HepG2 (cell line): ENCODE measurements around the gene PXMP4. TPM values are rescaled to one million over a fixed set of nuclear protein-coding genes. Genes with fewer than 3 reads are reported as not detected.

ENCODE experiments used
- ATF3 ChIP-seq: sonication (generic); formaldehyde crosslinking; IDR thresholded peaks from 2 replicates; pipeline ENCODE4 v1.4.0; 2020; ENCODE audit warnings: missing genetic modification reagents
- CEBPB ChIP-seq: IDR thresholded peaks from 2 replicates; pipeline ENCODE4 v1.6.1; 2011; ENCODE audit warnings: low read depth, low read length, improper control_type of control experiment, borderline replicate concordance
- CSRNP1 ChIP-seq: sonication (generic); formaldehyde crosslinking; IDR thresholded peaks from 2 replicates; pipeline ENCODE4 v1.8.1; 2023; ENCODE audit warnings: mild to moderate bottlenecking, missing genetic modification reagents
- EP300 ChIP-seq, 3 experiments: sonication (generic) in 1 of 3; formaldehyde crosslinking in 1 of 3; IDR thresholded peaks; 2 replicates each; pipeline versions ENCODE4 v1.5.1 to v1.6.1; 2011 to 2020; ENCODE audit warnings: low read depth in 2 of 3, low read length in 2 of 3, borderline replicate concordance in 1 of 3, improper control_type of control experiment in 1 of 3, mild to moderate bottlenecking in 1 of 3, missing genetic modification reagents in 1 of 3, moderate library complexity in 1 of 3
- KAT8 ChIP-seq: IDR thresholded peaks from 2 replicates; pipeline ENCODE4 v1.6.1; 2016; ENCODE audit warnings: missing genetic modification reagents, missing compliant biosample characterization
- MAX ChIP-seq: IDR thresholded peaks from 2 replicates; pipeline ENCODE4 v1.6.1; 2012; ENCODE audit warnings: inconsistent platforms
- RERE ChIP-seq: IDR thresholded peaks from 2 replicates; pipeline ENCODE4 v1.6.1; 2016; ENCODE audit warnings: low read depth, missing genetic modification reagents, missing compliant biosample characterization
- SAP130 ChIP-seq: IDR thresholded peaks from 2 replicates; pipeline ENCODE4 v1.6.1; 2016; ENCODE audit warnings: low read depth
- ZFP82 ChIP-seq: sonication (generic); formaldehyde crosslinking; IDR thresholded peaks from 2 replicates; pipeline ENCODE4 v1.5.1; 2020; ENCODE audit warnings: mild to moderate bottlenecking, missing genetic modification reagents, borderline replicate concordance
- ZMYM2 ChIP-seq: sonication (generic); formaldehyde crosslinking; IDR thresholded peaks from 2 replicates; pipeline ENCODE4 v1.8.0; 2022; ENCODE audit warnings: mild to moderate bottlenecking, missing genetic modification reagents
- ZNF121 ChIP-seq: sonication (generic); formaldehyde crosslinking; IDR thresholded peaks from 2 replicates; pipeline ENCODE4 v1.5.0; 2020; ENCODE audit warnings: mild to moderate bottlenecking, missing genetic modification reagents
- ZNF333 ChIP-seq: sonication (generic); formaldehyde crosslinking; IDR thresholded peaks from 2 replicates; pipeline ENCODE4 v1.4.0; 2020; ENCODE audit warnings: mild to moderate bottlenecking, missing genetic modification reagents, borderline replicate concordance
- ZNF367 ChIP-seq: sonication (generic); formaldehyde crosslinking; IDR thresholded peaks from 2 replicates; pipeline ENCODE4 v1.4.0; 2020; ENCODE audit warnings: missing genetic modification reagents, borderline replicate concordance
- ZNF513 ChIP-seq: sonication (generic); formaldehyde crosslinking; conservative IDR thresholded peaks from 2 replicates; pipeline ENCODE4 v1.5.0; 2020; ENCODE audit warnings: missing genetic modification reagents
- ZNF556 ChIP-seq: sonication (generic); formaldehyde crosslinking; IDR thresholded peaks from 2 replicates; pipeline ENCODE4 v1.4.0; 2020; ENCODE audit warnings: mild to moderate bottlenecking, missing genetic modification reagents, borderline replicate concordance
- ZNF558 ChIP-seq: sonication (generic); formaldehyde crosslinking; IDR thresholded peaks from 2 replicates; pipeline ENCODE4 v1.9.0; 2022; ENCODE audit warnings: mild to moderate bottlenecking, missing genetic modification reagents, borderline replicate concordance
- ZNF616 ChIP-seq: sonication (generic); formaldehyde crosslinking; IDR thresholded peaks from 2 replicates; pipeline ENCODE4 v1.5.0; 2020; ENCODE audit warnings: low read depth, mild to moderate bottlenecking, missing genetic modification reagents
- ZNF746 ChIP-seq: sonication (generic); formaldehyde crosslinking; IDR thresholded peaks from 2 replicates; pipeline ENCODE4 v1.8.0; 2022; ENCODE audit warnings: mild to moderate bottlenecking, missing genetic modification reagents
- polyA plus RNA-seq, 8 experiments: library from polyadenylated mRNA; depleted of rRNA in 3 of 8; stranded (reverse) in 7 of 8; unstranded in 1 of 8; fragments of >200 nt; fragmentation: Illumina TruSeq in 4 of 8; extraction: Trizol in 4 of 8; gene quantifications; 2 replicates each; pipeline versions ENCODE4 v1.2.1 to v1.2.3, GENCODE V29; 2011 to 2016; ENCODE audit warnings: low read depth in 4 of 8, missing spikeins in 1 of 8, mixed read lengths in 1 of 8; ENCODE audit not compliant: insufficient read depth in 1 of 8
- total RNA-seq, 5 experiments: library from RNA; depleted of rRNA; stranded (reverse); fragments of >200 nt; fragmentation: Illumina TruSeq; extraction: Trizol; gene quantifications; 2 replicates each; pipeline ENCODE4 v1.2.3, GENCODE V29; 2016; ENCODE audit warnings: low read depth in 1 of 5

The PXMP4 gene
- total and polyA plus RNA-seq, 2 of the 13 experiments (the other 11 are each of a cell fraction or from before 2014, with no cell fraction given): not detected

- TF ChIP-seq ZNF513 (CRISPR knock-in tag) (no peak), ZNF746 (CRISPR knock-in tag) (0 out of 2 replicates have a peak, but pooled peaks have one; percentile 10), MAX (no peak), ZNF367 (no peak), RERE (CRISPR knock-in tag) (no peak), KAT8 (CRISPR knock-in tag) (no peak), ATF3 (CRISPR knock-in tag) (no peak), ZNF616 (no peak), ZNF556 (CRISPR knock-in tag) (no peak), CSRNP1 (CRISPR knock-in tag) (no peak), SAP130 (CRISPR knock-in tag) (no peak), ZMYM2 (CRISPR knock-in tag) (peak; percentile 52; the same call in 1 of the 2 replicates), ZNF558 (CRISPR knock-in tag) (no peak), ZFP82 (CRISPR knock-in tag) (0 out of 2 replicates have a peak, but pooled peaks have one; percentile 22), EP300 (IDR thresholded peaks at IDR 0.05; ENCODE audit: low read depth in 2 of 2, low read length in 2 of 2) (no peak), EP300 (CRISPR knock-in tag; IDR thresholded peaks at IDR 0.05; ENCODE audit: borderline replicate concordance) (0 out of 2 replicates have a peak, but pooled peaks have one; percentile 8), ZNF121 (CRISPR knock-in tag) (peak; percentile 61; the same call in 1 of the 2 replicates), ZNF333 (CRISPR knock-in tag) (0 out of 2 replicates have a peak, but pooled peaks have one; percentile 65), CEBPB (no peak)
Measured at GRCh38 chr20:33730946-33731692, 11.0 kb upstream of the PXMP4 start (continued).
